Lung (tissue), 12 donors: ENCODE results near the gene LMX1A. TPM values are rescaled to one million over a fixed set of nuclear protein-coding genes. Genes with fewer than 3 reads are reported as not detected.

Source experiments
- ATAC-seq: fragments of 200-7000 bp; cut with Tn5 transposase; one replicate; pipeline ENCODE4 v1.9.1; 2020; ENCODE audit warnings: moderate number of reproducible peaks; ENCODE audit not compliant: insufficient read depth, low FRiP score
- DNase-seq, 3 donors: peaks; one replicate each; pipeline ENCODE4 v3.0.0-alpha.2; 2013 to 2017
- H3K27ac ChIP-seq, 2 donors: one replicate each; pipeline ENCODE4 v1.5.1; 2013; ENCODE audit warnings: mild to moderate bottlenecking in 2 of 2, moderate library complexity in 2 of 2, control low read depth in 1 of 2, inconsistent platforms in 1 of 2, low read depth in 1 of 2, low read length in 1 of 2
- H3K27me3 ChIP-seq, 3 donors: one replicate each; pipeline ENCODE4 v1.5.1; 2013; ENCODE audit warnings: low read length in 2 of 3; ENCODE audit not compliant: control insufficient read depth in 3 of 3, insufficient read depth in 3 of 3
- H3K36me3 ChIP-seq, 4 donors: one replicate each; pipeline ENCODE4 v1.5.1; 2013; ENCODE audit warnings: low read length in 4 of 4, mild to moderate bottlenecking in 1 of 4, moderate library complexity in 1 of 4; ENCODE audit not compliant: control insufficient read depth in 4 of 4, insufficient read depth in 4 of 4
- H3K4me1 ChIP-seq, 5 donors: one replicate each; pipeline ENCODE4 v1.5.1; 2013; ENCODE audit warnings: low read length in 5 of 5, mild to moderate bottlenecking in 2 of 5, moderate library complexity in 1 of 5; ENCODE audit not compliant: control insufficient read depth in 5 of 5, insufficient read depth in 5 of 5
- H3K4me3 ChIP-seq: one replicate; pipeline ENCODE4 v1.5.1; 2013; ENCODE audit warnings: mild to moderate bottlenecking, control low read depth, moderate library complexity
- H3K9ac ChIP-seq, 2 donors: one replicate each; pipeline ENCODE4 v1.5.1; 2013; ENCODE audit warnings: low read length in 2 of 2, control low read depth in 1 of 2; ENCODE audit not compliant: insufficient read depth in 1 of 2
- H3K9me3 ChIP-seq, 4 donors: one replicate each; pipeline ENCODE4 v1.5.1; 2013; ENCODE audit warnings: low read length in 3 of 4, mild to moderate bottlenecking in 1 of 4, moderate library complexity in 1 of 4; ENCODE audit not compliant: control insufficient read depth in 4 of 4, insufficient read depth in 3 of 4
- WGBS, 2 donors: extraction: QIAGEN DNeasy Blood & Tissue Kit; methylation state at CpG; one replicate each; pipeline ENCODE4 v1.1.7; 2013; 5-methylcytosine and 5-hydroxymethylcytosine counted together
- polyA plus RNA-seq, 2 donors: library from polyadenylated mRNA; stranded (reverse); fragments of 200-250 nt; gene quantifications; one replicate each; pipeline ENCODE4 v1.2.1, GENCODE V29; 2013
- total RNA-seq, 2 donors: library from RNA; depleted of rRNA in 1 of 2; stranded (reverse); fragments of >200 nt in 1 of 2; gene quantifications; one replicate each; pipeline ENCODE4 v1.2.1, GENCODE V29; 2014 to 2021
- TF ChIP-seq, protein P1 (sequence below): IDR thresholded peaks from 2 replicates; pipeline ENCODE4 v1.5.1; 2012; ENCODE audit warnings: mild to moderate bottlenecking; ENCODE audit errors: control extremely low read depth, extremely low read depth
- donor health status: control.
- donor health status: control.
- donor health status: Bipolar disorder and iron deficiency.
- donor health status: healthy.
- donor health status: DM: yes; HTN: yes; CAD: no.

The LMX1A gene
- total and polyA plus RNA-seq, 4 donors: 0.03 TPM; not detected in 3

DNA sequence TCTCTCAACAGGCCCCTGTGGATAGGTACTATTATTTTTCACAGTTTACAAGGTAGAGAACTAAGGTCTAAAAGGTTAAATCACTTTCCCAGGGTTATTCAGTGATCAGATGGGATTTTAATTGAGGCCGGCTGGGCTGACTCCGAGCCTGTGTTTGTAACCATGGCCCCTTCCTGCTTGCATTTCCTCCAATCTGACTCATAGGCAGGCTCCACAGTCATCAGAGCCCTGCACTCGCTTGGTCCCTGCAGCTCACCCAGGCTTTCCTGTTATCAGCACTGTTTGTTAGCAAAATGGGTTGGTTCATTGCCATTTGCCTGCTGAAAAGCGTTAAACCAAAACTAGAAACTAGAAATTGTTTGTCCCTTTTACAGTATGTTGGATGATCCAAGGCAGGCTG lies 41.4 kb upstream of the LMX1A start:
- WGBS, 2 donors: 19 to 38% methylated on average over 4 of the region's 4 CpGs
- peak; percentile 50 for ATAC-seq
- no peaks in the 10 kb centered on the region for H3K27me3 ChIP-seq
- no peaks in the 10 kb centered on the region for H3K36me3 ChIP-seq
- peaks cover 0 to 15% (median 2%) of the 10 kb centered on the region in 5 donors for H3K4me1 ChIP-seq
- no peak overlapping the region for H3K4me3 ChIP-seq
- TF ChIP-seq, protein P1, sequence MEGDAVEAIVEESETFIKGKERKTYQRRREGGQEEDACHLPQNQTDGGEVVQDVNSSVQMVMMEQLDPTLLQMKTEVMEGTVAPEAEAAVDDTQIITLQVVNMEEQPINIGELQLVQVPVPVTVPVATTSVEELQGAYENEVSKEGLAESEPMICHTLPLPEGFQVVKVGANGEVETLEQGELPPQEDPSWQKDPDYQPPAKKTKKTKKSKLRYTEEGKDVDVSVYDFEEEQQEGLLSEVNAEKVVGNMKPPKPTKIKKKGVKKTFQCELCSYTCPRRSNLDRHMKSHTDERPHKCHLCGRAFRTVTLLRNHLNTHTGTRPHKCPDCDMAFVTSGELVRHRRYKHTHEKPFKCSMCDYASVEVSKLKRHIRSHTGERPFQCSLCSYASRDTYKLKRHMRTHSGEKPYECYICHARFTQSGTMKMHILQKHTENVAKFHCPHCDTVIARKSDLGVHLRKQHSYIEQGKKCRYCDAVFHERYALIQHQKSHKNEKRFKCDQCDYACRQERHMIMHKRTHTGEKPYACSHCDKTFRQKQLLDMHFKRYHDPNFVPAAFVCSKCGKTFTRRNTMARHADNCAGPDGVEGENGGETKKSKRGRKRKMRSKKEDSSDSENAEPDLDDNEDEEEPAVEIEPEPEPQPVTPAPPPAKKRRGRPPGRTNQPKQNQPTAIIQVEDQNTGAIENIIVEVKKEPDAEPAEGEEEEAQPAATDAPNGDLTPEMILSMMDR: no peak
- DNase-seq: peak; percentile 43 to 81 (median 67)
- no peak overlapping the region for H3K9ac ChIP-seq
- no peak overlapping the region for H3K27ac ChIP-seq
- peaks cover 0 to 3% (median 0%) of the 10 kb centered on the region in 4 donors for H3K9me3 ChIP-seq

DNA sequence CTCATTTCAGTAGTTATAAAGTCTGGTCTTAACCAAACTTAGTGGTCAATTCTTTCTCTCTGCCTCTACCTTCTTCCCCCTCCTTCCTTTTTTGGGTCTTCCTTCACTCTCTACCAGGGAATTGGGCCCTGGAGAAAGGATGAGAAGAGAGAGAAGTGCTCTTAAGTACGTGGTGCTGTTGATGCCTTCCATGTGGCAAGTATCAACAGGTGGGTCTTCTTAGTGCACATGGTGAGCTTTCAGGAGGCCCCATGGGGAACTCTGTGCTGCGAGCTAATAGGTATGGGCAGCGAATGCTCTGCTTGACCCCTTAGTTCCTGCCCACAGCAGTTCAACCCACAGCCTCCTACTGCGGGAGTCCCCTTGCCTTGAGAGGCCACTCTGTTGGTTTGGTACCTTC lies 39.4 kb upstream of the LMX1A start:
- Histone ChIP-seq H3K4me1 (peaks cover 0 to 15% (median 2%) of the 10 kb centered on the region in 5 donors), H3K9me3 (no peaks in the 10 kb centered on the region), H3K27me3 (peaks cover 0 to 4% (median 0%) of the 10 kb centered on the region in 3 donors), H3K36me3 (no peaks in the 10 kb centered on the region), H3K9ac (no peak overlapping the region), H3K4me3 (no peak overlapping the region), H3K27ac (no peak overlapping the region)
- TF ChIP-seq, protein P1: no peak
- DNase-seq: no peak
- 84 to 93% methylated on average over 4 of the region's 4 CpGs for WGBS, 2 donors
- no peak for ATAC-seq

DNA sequence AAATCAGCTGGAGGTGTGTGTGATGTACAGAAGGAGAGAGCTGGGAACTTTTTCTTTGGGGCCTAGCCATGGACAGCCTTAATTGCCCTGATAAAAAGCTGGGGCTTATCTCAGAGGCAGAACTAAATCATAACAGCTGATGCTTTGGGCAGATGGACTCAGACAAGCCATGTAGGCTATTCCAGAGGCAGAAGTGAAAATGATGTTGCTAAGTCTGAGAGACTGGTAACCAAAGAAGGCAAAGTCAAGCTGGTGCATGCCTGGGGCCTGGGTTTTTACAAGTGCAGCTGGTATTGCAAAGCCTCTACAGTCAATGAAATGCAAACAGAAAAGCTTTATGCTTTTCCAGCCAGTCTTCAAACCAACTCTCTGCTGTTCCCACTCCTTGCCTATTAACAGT lies 39.0 kb upstream of the LMX1A start:
- no peak for ATAC-seq
- H3K36me3 ChIP-seq: no peaks in the 10 kb centered on the region
- TF ChIP-seq, protein P1: no peak

More for the DNA sequence above, 39.0 kb upstream of the LMX1A start:
- Histone ChIP-seq H3K27ac (no peak overlapping the region), H3K9me3 (no peaks in the 10 kb centered on the region), H3K4me3 (no peak overlapping the region), H3K4me1 (peaks cover 0 to 15% (median 2%) of the 10 kb centered on the region in 5 donors), H3K27me3 (peaks cover 0 to 4% (median 0%) of the 10 kb centered on the region in 3 donors), H3K9ac (no peak overlapping the region)
- no peak for DNase-seq
